HCT116 (cell line): ENCODE data around the gene LMNTD2. TPM values are rescaled to one million over a fixed set of nuclear protein-coding genes. Genes with fewer than 3 reads are reported as not detected.

Experiments
- ATAC-seq: fragments of 200-7000 bp; cut with Tn5 transposase; 2 replicates; pipeline ENCODE4 v1.9.1; 2020; ENCODE audit warnings: mild to moderate bottlenecking, moderate library complexity
- BruUV-seq: library from RNA; stranded (reverse); fragments of 400-500 nt; replicated peaks from 2 replicates; lab custom pipeline; 2021; lab: Mats Ljungman, UMichigan
- CTCF ChIA-PET: fragments of 300-600 bp; sonication (Branson Sonifier 250); formaldehyde crosslinking; loops from one replicate; lab custom pipeline; 2021; ENCODE audit warnings: antibody characterized with exemption; lab: Charles Lee
- POLR2A ChIA-PET: fragments of 300-600, 350-600 bp; sonication (Branson Sonifier 250); formaldehyde crosslinking; loops from one replicate; lab custom pipeline; 2021; ENCODE audit warnings: antibody characterized with exemption; lab: Charles Lee
- RAD21 ChIA-PET, 2 experiments: fragments of 300-600 bp; sonication (Branson Sonifier 250); formaldehyde crosslinking; loops; one replicate each; lab custom pipeline; 2023; ENCODE audit warnings: low total read pairs in 2 of 2; ENCODE audit not compliant: uncharacterized antibody in 2 of 2, unreplicated experiment in 2 of 2, low non-redundant PET in 1 of 2; lab: Charles Lee
- DNase-seq: peaks from one replicate; pipeline ENCODE4 v3.0.0-alpha.2; 2010; ENCODE audit warnings: low read depth, low spot score
- H2AFZ ChIP-seq: fragments of 200-600 bp; shearing (Covaris generic), sonication (generic); 2 replicates; pipeline ENCODE4 v1.6.1; 2017; ENCODE audit warnings: low read depth, mixed run types, mixed read lengths, antibody characterized with exemption, low read length; ENCODE audit not compliant: poor library complexity, severe bottlenecking
- H3K27ac ChIP-seq: 2 replicates; pipeline ENCODE4 v1.5.1; 2012; ENCODE audit warnings: low read depth, low read length
- H3K27me3 ChIP-seq: fragments of 200-600 bp; sonication (generic); 2 replicates; pipeline ENCODE4 v1.6.1; 2016; ENCODE audit warnings: mixed run types, low read length, mixed read lengths; ENCODE audit not compliant: insufficient read depth
- H3K36me3 ChIP-seq, 2 experiments: fragments of 200-500 bp in 1 of 2; fragments of 200-600 bp in 1 of 2; sonication (Bioruptor generic) in 1 of 2; sonication (generic) in 1 of 2; 2 replicates each; pipeline versions ENCODE4 v1.5.1 to v1.6.1; 2014 to 2016; ENCODE audit warnings: low read length in 2 of 2, inconsistent platforms in 1 of 2, mixed read lengths in 1 of 2, mixed run types in 1 of 2; ENCODE audit not compliant: insufficient read depth in 2 of 2, control insufficient read depth in 1 of 2
- H3K4me1 ChIP-seq, 2 experiments: fragments of 200-600 bp in 1 of 2; sonication (generic) in 1 of 2; 2 replicates each; pipeline versions ENCODE4 v1.5.1 to v1.6.1; 2012 to 2017; ENCODE audit warnings: low read length in 2 of 2, inconsistent platforms in 1 of 2, mild to moderate bottlenecking in 1 of 2, mixed read lengths in 1 of 2, mixed run types in 1 of 2, moderate library complexity in 1 of 2; ENCODE audit not compliant: insufficient read depth in 2 of 2, control insufficient read depth in 1 of 2
- H3K4me2 ChIP-seq: fragments of 200-600 bp; sonication (generic); 2 replicates; pipeline ENCODE4 v1.6.1; 2017; ENCODE audit warnings: mixed run types, low read length, mixed read lengths
- H3K4me3 ChIP-seq, 2 experiments: fragments of 200-600 bp in 1 of 2; sonication (generic) in 1 of 2; replicated peaks in 1 of 2; 2 replicates each; pipeline ENCODE4 v1.5.1; 2011 to 2016; ENCODE audit warnings: low read length in 2 of 2, control low read depth in 1 of 2, low read depth in 1 of 2, mild to moderate bottlenecking in 1 of 2, mixed read lengths in 1 of 2, mixed run types in 1 of 2
- H3K79me2 ChIP-seq: fragments of 200-600 bp; sonication (generic); 2 replicates; pipeline ENCODE4 v1.6.1; 2017; ENCODE audit warnings: mild to moderate bottlenecking, mixed run types, low read length, moderate library complexity, mixed read lengths; ENCODE audit not compliant: insufficient read depth
- H3K9ac ChIP-seq: fragments of 200-600 bp; sonication (generic); 2 replicates; pipeline ENCODE4 v1.6.1; 2016; ENCODE audit warnings: low read length, mixed read lengths
- H3K9me2 ChIP-seq: fragments of 200-600 bp; sonication (generic), shearing (Covaris generic); 2 replicates; pipeline ENCODE4 v1.6.1; 2017; ENCODE audit warnings: mixed run types, mild to moderate bottlenecking, moderate library complexity; ENCODE audit not compliant: insufficient read depth
- H3K9me3 ChIP-seq, 2 experiments: fragments of 200-500 bp in 1 of 2; fragments of 200-600 bp in 1 of 2; sonication (Bioruptor generic) in 1 of 2; sonication (generic) in 1 of 2; 2 replicates each; pipeline ENCODE4 v1.6.1; 2014 to 2017; ENCODE audit warnings: low read length in 2 of 2, mixed read lengths in 2 of 2, inconsistent platforms in 1 of 2, low read depth in 1 of 2, mild to moderate bottlenecking in 1 of 2, mixed run types in 1 of 2, moderate library complexity in 1 of 2; ENCODE audit not compliant: control insufficient read depth in 1 of 2, insufficient read depth in 1 of 2
- H4K20me1 ChIP-seq: fragments of 200-600 bp; sonication (generic), shearing (Covaris generic); 2 replicates; pipeline ENCODE4 v1.6.1; 2017; ENCODE audit warnings: mixed run types, mild to moderate bottlenecking, moderate library complexity; ENCODE audit not compliant: insufficient read depth
- CBX3 ChIP-seq: IDR thresholded peaks from 2 replicates; pipeline ENCODE4 v1.6.1; 2012; ENCODE audit warnings: low read depth
- CEBPB ChIP-seq: IDR thresholded peaks from 2 replicates; pipeline ENCODE4 v1.6.1; 2012; ENCODE audit warnings: low read depth
- FOSL1 ChIP-seq: IDR thresholded peaks from 2 replicates; pipeline ENCODE4 v1.6.1; 2012; ENCODE audit warnings: low read depth
- POLR2A ChIP-seq: IDR thresholded peaks from 2 replicates; pipeline ENCODE4 v1.7.0; 2011; ENCODE audit warnings: borderline replicate concordance; ENCODE audit not compliant: insufficient read depth, insufficient read length; ENCODE audit errors: extremely low read depth
- POLR2AphosphoS5 ChIP-seq: IDR thresholded peaks from 2 replicates; pipeline ENCODE4 v1.6.1; 2011; ENCODE audit warnings: mild to moderate bottlenecking, low read depth, low read length, moderate library complexity
- RAD21 ChIP-seq: IDR thresholded peaks from 2 replicates; pipeline ENCODE4 v1.6.1; 2012; ENCODE audit warnings: low read depth, mild to moderate bottlenecking
- REST ChIP-seq: IDR thresholded peaks from 2 replicates; pipeline ENCODE4 v1.6.1; 2012; ENCODE audit warnings: low read depth
- SIN3A ChIP-seq: IDR thresholded peaks from 2 replicates; pipeline ENCODE4 v1.6.1; 2012; ENCODE audit warnings: low read depth
- TCF7L2 ChIP-seq: IDR thresholded peaks from 2 replicates; pipeline ENCODE4 v1.7.0; 2011; ENCODE audit warnings: borderline replicate concordance, inconsistent platforms; ENCODE audit not compliant: insufficient read depth, insufficient read length; ENCODE audit errors: extremely low read depth
- ZFX ChIP-seq: fragments of 450-650 bp; IDR thresholded peaks from 2 replicates; pipeline ENCODE4 v1.6.1; 2017
- ZNF274 ChIP-seq: fragments of 200-500 bp; sonication (Bioruptor generic); IDR thresholded peaks from 2 replicates; pipeline ENCODE4 v1.6.1; 2014; ENCODE audit warnings: mild to moderate bottlenecking, low read depth, low read length, inconsistent platforms
- intact Hi-C: fragments of 100-400 bp; cut with micrococcal nuclease; formaldehyde crosslinking; loops from 2 replicates; pipeline ENCODE4 v1.10.0; 2022
- total RNA-seq: library from RNA; stranded (reverse); gene quantifications from one replicate; pipeline ENCODE4 v1.2.1, GENCODE V29; 2021; ENCODE audit not compliant: unreplicated experiment
- TF ChIP-seq, protein P1 (sequence below): IDR thresholded peaks from 2 replicates; pipeline ENCODE4 v1.6.1; 2012

LMNTD2 gene
- total RNA-seq, 1 experiment from 2014 or later, result 9.5 TPM

DNA sequence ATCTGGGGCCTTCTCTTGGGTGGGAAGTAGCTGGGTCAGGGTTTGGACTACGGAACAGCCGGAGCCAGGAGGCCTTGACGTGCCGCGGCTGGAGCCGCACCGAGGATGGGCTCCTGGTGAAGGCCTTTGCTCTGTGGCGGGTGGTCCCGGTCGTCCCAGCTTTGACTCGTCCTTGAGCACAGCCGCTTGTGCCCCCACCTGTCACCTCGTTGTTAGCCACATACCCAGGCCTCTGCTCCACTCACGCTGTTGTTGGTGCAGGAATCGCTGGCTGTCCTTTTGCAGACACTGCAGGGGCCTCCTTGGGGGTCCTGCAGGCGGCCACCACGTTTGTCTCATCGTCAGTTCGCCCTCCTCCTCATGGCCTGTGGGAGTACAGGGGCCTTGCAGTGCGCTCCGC, 32.8 kb upstream of the LMNTD2 start:
- no peak overlapping the region for H3K4me2 ChIP-seq
- peaks cover 0 to 8% of the 10 kb centered on the region in 2 experiments; a peak in 2 of 4 replicates for H3K4me1 ChIP-seq
- ATAC-seq, result no peak
- peaks cover 66 to 68% of the 10 kb centered on the region in 2 experiments for H3K36me3 ChIP-seq
- H3K9ac ChIP-seq, result no peak overlapping the region
- H3K9me3 ChIP-seq, result no peaks in the 10 kb centered on the region
- peaks cover 84% of the 10 kb centered on the region for H3K79me2 ChIP-seq
- no peaks in the 10 kb centered on the region for H4K20me1 ChIP-seq
- BruUV-seq, result no TSS peak
- intact Hi-C loops, result no loop called here
- H3K27ac ChIP-seq, result no peak overlapping the region
- no peaks in the 10 kb centered on the region for H3K27me3 ChIP-seq
- H2AFZ ChIP-seq, result no peak overlapping the region
- no peak overlapping the region for H3K4me3 ChIP-seq
- no peak for DNase-seq
- ChIA-PET POLR2A (no interaction called here), RAD21 (no interaction called here), CTCF (no interaction called here)
- no peak for TF ChIP-seq CBX3
- TF ChIP-seq REST, result no peak
- no peak for TF ChIP-seq POLR2A
- TF ChIP-seq TCF7L2, result no peak
- no peak for TF ChIP-seq ZNF274
- TF ChIP-seq POLR2AphosphoS5, result no peak
- no peak for TF ChIP-seq CEBPB
- TF ChIP-seq FOSL1, result no peak
- TF ChIP-seq SIN3A, result no peak
- TF ChIP-seq RAD21, result no peak
- no peak for TF ChIP-seq ZFX
- TF ChIP-seq, protein P1, sequence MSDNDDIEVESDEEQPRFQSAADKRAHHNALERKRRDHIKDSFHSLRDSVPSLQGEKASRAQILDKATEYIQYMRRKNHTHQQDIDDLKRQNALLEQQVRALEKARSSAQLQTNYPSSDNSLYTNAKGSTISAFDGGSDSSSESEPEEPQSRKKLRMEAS, result no peak
- H3K9me2 ChIP-seq, result no peaks in the 10 kb centered on the region
